Muscle layer of colon (tissue), 2 donors: Measurements from ENCODE around the gene NKX1-1.

Source experiments
- H3K27ac ChIP-seq: one replicate; pipeline ENCODE4 v1.7.0; 2013; ENCODE audit warnings: low read depth, mild to moderate bottlenecking, low read length, moderate library complexity
- H3K27me3 ChIP-seq, 2 donors: one replicate each; pipeline ENCODE4 v1.7.0; 2013; ENCODE audit warnings: low read length in 2 of 2, mild to moderate bottlenecking in 2 of 2; ENCODE audit not compliant: insufficient read depth in 2 of 2, control insufficient read depth in 1 of 2
- H3K36me3 ChIP-seq: one replicate; pipeline ENCODE4 v1.7.0; 2013; ENCODE audit warnings: mild to moderate bottlenecking, low read length; ENCODE audit not compliant: insufficient read depth
- H3K4me1 ChIP-seq: one replicate; pipeline ENCODE4 v1.7.0; 2013; ENCODE audit warnings: mild to moderate bottlenecking, low read length; ENCODE audit not compliant: insufficient read depth
- H3K4me3 ChIP-seq, 2 donors: one replicate each; pipeline ENCODE4 v1.7.0; 2013; ENCODE audit warnings: low read length in 2 of 2, low read depth in 1 of 2, mild to moderate bottlenecking in 1 of 2, moderate library complexity in 1 of 2
- H3K9ac ChIP-seq: one replicate; pipeline ENCODE4 v1.7.0; 2013; ENCODE audit warnings: low read length
- H3K9me3 ChIP-seq: one replicate; pipeline ENCODE4 v1.7.0; 2013; ENCODE audit warnings: mild to moderate bottlenecking, low read length
- donor health status: abdominal sarcoma.
- donor health status: Adenocarcinoma of cecum.

NKX1-1 gene

DNA sequence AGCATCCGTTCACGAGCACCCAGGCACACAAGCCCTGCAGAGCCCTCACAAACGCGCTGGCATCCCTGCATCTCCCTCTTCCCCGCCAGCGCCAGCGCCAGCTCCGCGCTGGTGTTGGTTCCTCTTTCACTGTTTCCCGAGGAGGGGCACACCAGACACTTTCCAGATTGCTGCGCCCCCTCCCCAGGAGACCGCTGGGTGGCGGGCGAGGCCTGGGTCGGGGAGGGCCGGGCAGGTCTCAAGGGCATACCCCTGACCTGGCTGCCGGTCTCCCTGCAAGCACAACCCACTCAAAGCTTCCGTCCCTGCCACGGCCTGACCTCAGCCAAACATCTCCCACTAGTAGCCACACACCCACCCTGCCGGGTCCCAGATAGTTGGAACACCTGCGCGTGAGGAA is 2.2 kb upstream of the NKX1-1 start:
- H3K27me3 ChIP-seq, result peaks cover 32 to 92% of the 10 kb centered on the region in 2 donors
- no peak overlapping the region for H3K9ac ChIP-seq
- no peak overlapping the region for H3K27ac ChIP-seq
- H3K9me3 ChIP-seq, result no peaks in the 10 kb centered on the region
- H3K4me1 ChIP-seq, result no peaks in the 10 kb centered on the region
- H3K36me3 ChIP-seq, result no peaks in the 10 kb centered on the region
- H3K4me3 ChIP-seq, result no peak overlapping the region

DNA sequence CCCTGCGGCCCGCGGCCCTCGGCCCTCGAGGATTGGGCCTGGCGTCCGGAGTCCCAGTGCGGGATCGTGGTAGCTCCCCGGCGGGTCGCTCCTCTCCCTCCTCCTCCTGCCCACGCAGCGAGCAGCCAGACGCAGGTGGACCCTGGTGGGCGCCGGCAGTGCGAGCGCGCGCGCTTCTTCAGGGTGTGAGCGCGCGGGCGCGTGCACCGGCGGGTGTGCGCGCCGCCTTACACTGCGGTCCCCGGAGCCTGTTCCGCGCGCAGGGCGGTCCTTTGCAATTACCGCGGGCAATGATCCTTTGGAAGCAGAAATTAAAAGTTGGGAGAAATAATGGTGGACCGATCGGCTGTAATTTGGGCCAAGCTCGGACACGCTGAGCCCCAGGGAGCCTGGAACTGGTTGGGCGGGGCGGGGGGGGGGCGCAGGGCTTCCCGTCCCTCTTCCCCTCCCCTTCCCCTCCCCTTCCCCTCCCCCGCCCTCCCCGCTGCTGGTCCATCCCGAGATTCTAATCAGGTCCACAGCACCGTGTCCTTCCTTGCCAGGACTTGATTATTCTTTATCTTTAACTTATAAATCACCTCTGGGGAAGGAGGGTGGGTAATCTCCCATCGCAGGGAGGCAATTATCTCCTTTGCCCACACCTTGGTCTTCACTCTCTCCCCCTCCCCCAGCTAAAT is 1.6 kb upstream of the NKX1-1 start:
- Histone ChIP-seq H3K36me3 (no peaks in the 10 kb centered on the region), H3K27me3 (peaks cover 26 to 90% of the 10 kb centered on the region in 2 donors), H3K4me1 (no peaks in the 10 kb centered on the region), H3K9ac (no peak overlapping the region), H3K27ac (no peak overlapping the region), H3K4me3 (no peak overlapping the region), H3K9me3 (no peaks in the 10 kb centered on the region)

GRCh38 chr4:1406981-1407656 is 877 bp upstream of the NKX1-1 start:
- Histone ChIP-seq H3K27ac (no peak overlapping the region), H3K9ac (no peak overlapping the region), H3K4me1 (no peaks in the 10 kb centered on the region), H3K9me3 (no peaks in the 10 kb centered on the region), H3K4me3 (no peak overlapping the region), H3K27me3 (peaks cover 22 to 90% of the 10 kb centered on the region in 2 donors), H3K36me3 (no peaks in the 10 kb centered on the region)

DNA sequence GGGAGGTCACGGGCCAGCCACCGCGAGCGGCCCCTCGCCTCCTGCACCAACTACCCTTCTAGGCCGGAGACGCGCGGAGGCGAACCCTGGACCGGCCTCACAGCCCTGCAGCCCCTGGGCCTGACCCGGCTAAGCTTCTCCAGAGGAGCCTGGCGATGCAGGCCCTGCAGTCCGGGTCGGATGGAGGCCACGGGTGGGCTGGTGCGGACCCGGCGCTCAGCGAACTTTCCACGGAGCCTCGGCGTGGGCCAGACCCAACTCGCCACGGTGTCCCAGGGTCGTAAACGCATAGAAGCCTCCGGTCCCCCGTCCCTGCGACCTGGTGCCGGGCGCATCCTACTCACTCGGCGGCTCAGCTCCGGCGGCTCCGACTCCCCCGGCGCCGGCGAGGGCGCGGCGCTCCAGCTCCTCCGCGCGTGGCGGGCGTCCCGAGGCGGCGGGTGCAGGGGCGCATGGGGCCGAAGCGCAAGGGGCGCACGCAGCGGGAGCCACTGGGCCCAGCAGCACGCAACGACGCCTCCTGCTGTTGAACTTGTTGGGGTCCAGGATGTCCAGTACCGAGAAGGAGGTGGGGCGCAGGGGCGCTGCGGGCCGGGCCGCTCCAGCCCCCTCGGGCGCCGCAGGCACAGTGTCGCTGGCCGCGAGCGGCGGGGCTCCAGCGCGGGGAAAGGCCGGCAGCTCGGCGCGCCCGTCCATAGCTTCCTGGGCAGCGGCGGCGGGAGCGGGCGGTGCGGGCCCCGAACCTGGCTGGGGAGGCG is 427 bp downstream of the NKX1-1 start:
- Histone ChIP-seq H3K27me3 (peaks cover 25 to 88% of the 10 kb centered on the region in 2 donors), H3K4me3 (no peak overlapping the region), H3K9me3 (no peaks in the 10 kb centered on the region), H3K27ac (no peak overlapping the region), H3K36me3 (no peaks in the 10 kb centered on the region), H3K9ac (no peak overlapping the region), H3K4me1 (no peaks in the 10 kb centered on the region)

GRCh38 chr4:1405254-1405635 is 997 bp downstream of the NKX1-1 start:
- H3K4me3 ChIP-seq, result no peak overlapping the region
- H3K9ac ChIP-seq, result no peak overlapping the region
- H3K36me3 ChIP-seq, result no peaks in the 10 kb centered on the region
- H3K27me3 ChIP-seq, result peaks cover 25 to 88% of the 10 kb centered on the region in 2 donors
- H3K4me1 ChIP-seq, result no peaks in the 10 kb centered on the region
- H3K9me3 ChIP-seq, result no peaks in the 10 kb centered on the region
- H3K27ac ChIP-seq, result no peak overlapping the region

DNA sequence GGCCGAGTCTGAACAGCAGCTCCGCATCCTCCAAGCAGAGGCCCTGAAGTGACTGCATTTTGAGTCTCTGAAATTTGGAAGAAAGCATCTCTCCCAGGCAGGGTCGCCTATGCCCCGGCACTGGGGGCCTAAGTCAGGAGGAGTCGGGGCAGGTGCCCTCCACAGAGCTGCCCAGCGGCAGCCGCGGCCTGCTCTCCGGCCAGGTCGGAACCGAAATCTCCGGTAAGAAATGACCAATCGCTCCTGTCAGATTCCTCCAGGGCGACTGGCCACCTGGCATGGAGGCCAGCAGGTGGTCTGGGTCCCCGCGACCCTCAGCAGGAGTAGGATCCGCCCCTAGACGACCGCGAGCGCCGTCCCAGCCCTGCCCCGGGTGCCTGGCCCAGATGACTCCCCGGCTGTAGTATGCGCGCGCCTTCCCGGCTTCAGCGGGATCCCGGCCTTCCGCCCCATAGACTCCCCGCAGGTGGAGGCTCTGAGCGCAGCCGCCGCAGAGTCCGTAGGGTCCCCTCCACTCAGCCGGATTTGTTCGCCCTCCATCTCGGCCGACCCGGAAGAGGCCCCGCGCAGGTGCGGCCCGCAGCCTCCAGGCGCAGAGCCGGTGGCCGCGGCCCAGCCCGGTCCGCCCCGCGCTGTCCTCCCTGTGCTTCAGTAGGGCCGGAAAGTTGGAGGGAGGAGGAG is 1.5 kb downstream of the NKX1-1 start:
- H3K4me3 ChIP-seq, result no peak overlapping the region
- H3K36me3 ChIP-seq, result no peaks in the 10 kb centered on the region
- no peak overlapping the region for H3K9ac ChIP-seq
- no peak overlapping the region for H3K27ac ChIP-seq
- H3K4me1 ChIP-seq, result no peaks in the 10 kb centered on the region
- no peaks in the 10 kb centered on the region for H3K9me3 ChIP-seq
- peaks cover 23 to 82% of the 10 kb centered on the region in 2 donors for H3K27me3 ChIP-seq

- no peaks in the 10 kb centered on the region for H3K4me1 ChIP-seq
Measured at GRCh38 chr4:1403591-1404572, 2.4 kb downstream of the NKX1-1 start.

GRCh38 chr4:1403177-1403583 is 3.1 kb downstream of the NKX1-1 start:
- Histone ChIP-seq H3K27me3 (peaks cover 10 to 67% of the 10 kb centered on the region in 2 donors), H3K4me1 (no peaks in the 10 kb centered on the region), H3K9me3 (no peaks in the 10 kb centered on the region), H3K4me3 (no peak overlapping the region), H3K9ac (no peak overlapping the region), H3K27ac (no peak overlapping the region), H3K36me3 (no peaks in the 10 kb centered on the region)

More at GRCh38 chr4:1403591-1404572, 2.4 kb downstream of the NKX1-1 start:
- H3K4me3 ChIP-seq, result no peak overlapping the region
- H3K9ac ChIP-seq, result no peak overlapping the region
- no peaks in the 10 kb centered on the region for H3K36me3 ChIP-seq
- no peak overlapping the region for H3K27ac ChIP-seq
- no peaks in the 10 kb centered on the region for H3K9me3 ChIP-seq
- H3K27me3 ChIP-seq, result peaks cover 17 to 74% of the 10 kb centered on the region in 2 donors

DNA sequence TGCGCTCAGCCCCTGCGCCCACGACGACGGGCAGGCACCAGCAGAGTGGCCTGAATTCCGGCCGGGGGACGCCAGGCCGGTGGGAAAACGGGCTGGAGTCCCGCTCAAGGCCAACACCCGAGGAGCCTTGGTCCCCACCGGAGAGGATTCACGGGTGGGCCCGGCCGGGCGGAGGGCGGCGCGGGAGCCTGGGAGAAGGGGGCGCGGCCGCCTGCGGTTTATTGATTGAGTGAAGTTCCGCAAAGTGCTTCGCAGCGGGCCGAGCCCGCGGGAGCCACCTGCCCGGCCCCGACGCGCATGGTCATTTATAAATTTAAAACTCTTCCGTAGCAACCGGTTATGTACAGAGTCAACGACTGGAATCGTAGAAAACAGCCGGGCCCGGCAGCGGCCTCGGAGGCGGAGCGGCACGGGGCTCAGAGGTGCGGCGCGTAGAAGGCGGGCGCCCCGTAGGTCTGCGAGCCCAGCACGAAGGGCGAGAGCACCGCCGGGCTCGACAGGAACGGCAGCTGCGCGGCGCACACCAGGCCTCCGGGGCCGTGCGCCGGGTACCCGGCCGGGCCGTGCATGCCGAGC is 3.6 kb downstream of the NKX1-1 start:
- Histone ChIP-seq H3K27me3 (peaks cover 8 to 61% of the 10 kb centered on the region in 2 donors), H3K36me3 (no peaks in the 10 kb centered on the region), H3K9ac (no peak overlapping the region), H3K4me3 (no peak overlapping the region), H3K9me3 (no peaks in the 10 kb centered on the region), H3K27ac (no peak overlapping the region), H3K4me1 (no peaks in the 10 kb centered on the region)

DNA sequence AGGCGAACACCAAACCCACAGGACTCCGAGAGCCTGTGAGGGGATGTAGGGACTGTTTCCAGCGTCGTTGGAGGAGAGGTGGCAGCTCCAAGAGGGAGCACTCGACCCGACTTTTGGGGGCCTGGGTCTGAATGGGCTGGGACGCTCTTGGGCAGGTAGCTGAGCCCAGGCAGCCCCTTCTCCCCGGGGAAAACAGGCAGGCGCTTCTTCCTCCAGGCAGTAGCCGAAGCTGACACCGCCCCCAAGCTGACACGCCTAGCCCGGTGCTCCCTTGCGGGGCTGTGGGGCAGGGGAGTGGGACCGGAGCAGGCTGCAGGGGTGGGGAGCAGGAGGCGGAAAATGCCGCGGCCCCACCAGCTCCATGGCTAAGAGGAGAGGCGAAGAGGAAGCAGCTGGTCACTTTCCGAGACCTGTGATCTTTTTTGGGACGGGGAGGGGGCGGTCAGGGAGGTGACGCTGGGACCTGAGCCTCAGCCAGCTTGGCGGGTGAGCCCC is 4.2 kb downstream of the NKX1-1 start:
- Histone ChIP-seq H3K4me3 (no peak overlapping the region), H3K9ac (no peak overlapping the region), H3K4me1 (no peaks in the 10 kb centered on the region), H3K36me3 (no peaks in the 10 kb centered on the region), H3K9me3 (no peaks in the 10 kb centered on the region), H3K27ac (no peak overlapping the region), H3K27me3 (peaks cover 8 to 56% of the 10 kb centered on the region in 2 donors)
